SKM-1 (cell line): ENCODE data around the gene SLAIN2.

ENCODE experiments used
- DNase-seq: peaks from one replicate; lab custom pipeline; 2025; ENCODE audit not compliant: unreplicated experiment; lab: John Stamatoyannopoulos, UW

Gene SLAIN2

GRCh38 chr4:48368389-48368788 lies 27.1 kb downstream of the SLAIN2 start:
- DNase-seq = no peak

DNA sequence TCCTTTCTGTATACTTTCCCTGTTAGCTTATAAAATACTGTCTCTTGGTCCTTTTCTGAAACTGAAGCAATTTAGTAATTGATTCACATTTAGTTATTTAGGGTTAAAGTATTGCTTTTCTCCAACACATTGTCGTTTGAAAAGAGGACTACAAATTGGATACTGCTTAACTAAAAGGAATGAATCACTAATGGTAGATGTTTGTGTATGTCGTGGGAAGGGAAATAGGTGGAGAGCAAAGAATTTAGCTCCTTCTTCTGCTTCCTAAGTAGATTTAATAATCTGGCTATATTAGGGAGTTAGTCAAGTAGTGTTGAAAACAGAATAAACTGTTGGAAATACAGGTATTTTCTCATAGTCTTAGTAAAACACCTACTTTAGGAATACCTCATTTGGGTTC lies 27.9 kb downstream of the SLAIN2 start:
- no peak for DNase-seq

DNA sequence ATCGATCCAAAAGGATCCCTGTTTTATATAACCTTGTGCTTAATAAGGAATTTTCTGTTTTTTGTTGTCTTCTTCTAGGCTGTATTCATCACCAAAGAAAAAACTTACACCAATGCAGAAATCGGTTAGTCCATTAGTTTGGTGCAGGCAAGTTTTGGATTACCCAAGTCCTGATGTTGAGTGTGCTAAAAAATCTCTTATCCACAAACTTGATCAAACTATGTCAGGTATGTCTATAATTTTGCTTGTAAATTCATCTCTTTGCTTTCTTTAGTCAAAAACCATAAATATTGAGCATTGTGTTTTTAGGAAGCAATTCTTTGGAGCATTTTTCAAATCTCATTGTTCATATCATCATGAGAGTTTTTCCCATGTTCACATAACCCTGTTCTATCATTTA lies 28.4 kb downstream of the SLAIN2 start:
- no peak for DNase-seq

- DNase-seq = no peak
Observed at GRCh38 chr4:48370260-48371134, 29.2 kb downstream of the SLAIN2 start.

- no peak for DNase-seq
Observed at GRCh38 chr4:48372272-48372671, 30.9 kb downstream of the SLAIN2 start.

- DNase-seq = no peak
Observed at GRCh38 chr4:48375651-48376304, 34.4 kb downstream of the SLAIN2 start.

GRCh38 chr4:48379587-48380180 lies 38.4 kb downstream of the SLAIN2 start:
- DNase-seq = no peak

DNA sequence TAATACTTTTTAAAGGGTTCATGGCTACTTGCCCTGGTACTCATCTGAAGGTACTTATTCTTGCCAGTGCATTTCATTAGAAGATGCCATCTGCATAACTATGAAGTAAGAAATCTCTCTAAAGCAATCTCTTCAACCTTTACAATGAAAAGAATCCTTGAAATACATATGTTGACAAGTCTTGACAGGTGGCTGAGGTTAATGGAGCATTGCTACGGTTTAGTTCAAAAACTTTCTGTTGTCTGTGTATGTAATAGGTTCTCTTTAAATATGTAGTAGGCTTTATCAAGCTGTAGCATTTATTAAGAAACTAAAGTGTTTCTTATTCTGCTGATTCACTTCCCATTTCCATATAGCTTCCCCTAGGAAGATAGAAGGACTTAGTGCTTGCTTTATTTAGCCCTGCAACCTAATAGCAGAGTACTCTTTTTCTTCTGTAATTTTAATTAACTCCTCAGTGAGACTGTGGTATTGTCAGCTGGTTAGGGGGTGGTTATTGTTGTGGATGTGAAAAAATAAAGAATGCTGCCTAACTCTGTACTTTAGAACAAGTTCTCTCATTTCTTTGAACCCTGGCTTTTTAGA lies 39.3 kb downstream of the SLAIN2 start:
- DNase-seq = no peak

- no peak for DNase-seq
Observed at GRCh38 chr4:48388525-48389154, 47.3 kb downstream of the SLAIN2 start.

DNA sequence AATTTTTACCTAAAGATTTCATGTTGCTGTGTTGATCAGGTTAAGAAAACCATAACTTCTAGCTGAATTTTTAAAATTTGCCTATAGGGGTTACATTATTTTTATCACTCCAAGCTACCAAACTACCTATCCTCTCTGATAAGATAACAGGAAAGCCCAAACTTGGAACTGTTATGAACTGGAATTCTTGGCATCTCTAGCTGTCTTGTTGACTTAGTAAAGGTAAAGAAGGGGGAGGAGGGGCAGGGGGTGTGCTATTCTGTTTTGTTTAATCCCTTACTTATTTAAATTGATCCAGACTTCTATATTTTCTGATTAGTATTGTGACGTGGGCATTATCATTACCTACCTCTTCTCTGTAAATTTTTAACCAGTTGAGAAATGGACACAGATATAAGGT lies 54.7 kb downstream of the SLAIN2 start:
- DNase-seq = no peak

DNA sequence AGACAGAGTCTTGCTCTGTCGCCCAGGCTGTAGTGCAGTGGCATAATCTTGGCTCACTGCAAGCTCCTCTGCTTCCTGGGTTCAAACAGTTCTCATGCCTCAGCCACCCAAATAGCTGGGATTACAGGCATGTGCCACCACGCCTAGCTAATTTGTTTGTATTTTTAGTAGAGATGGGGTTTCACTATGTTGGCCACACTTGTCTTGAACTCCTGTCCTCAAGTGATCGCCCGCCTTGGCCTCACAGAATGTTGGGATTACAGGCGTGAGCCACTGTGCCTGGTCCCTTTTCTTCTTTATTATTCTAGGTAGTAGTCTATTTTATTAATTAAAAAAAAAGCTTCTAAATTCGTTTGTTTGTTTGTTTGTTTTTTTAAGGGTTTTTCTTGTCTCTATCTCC lies 59.1 kb downstream of the SLAIN2 start:
- DNase-seq = no peak

DNA sequence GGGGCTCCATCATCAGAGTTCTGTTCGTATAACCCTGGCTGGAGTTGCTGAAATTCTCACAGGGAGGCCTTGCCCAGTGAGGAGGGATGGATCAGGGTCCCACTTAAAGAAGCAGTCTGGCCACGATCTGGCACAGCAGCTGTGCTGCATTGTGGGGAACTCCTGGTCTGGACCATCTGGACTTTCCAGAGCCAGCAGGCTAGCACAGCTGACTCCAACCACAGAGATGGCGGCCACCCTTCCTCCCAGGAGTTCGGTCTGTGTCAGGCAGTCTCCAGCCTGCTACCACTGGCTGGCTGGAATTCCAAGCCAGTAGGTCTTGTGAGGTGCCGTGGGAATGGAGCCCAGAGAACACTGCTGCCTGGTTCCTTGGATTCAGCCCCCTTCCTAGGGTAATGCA lies 62.0 kb downstream of the SLAIN2 start:
- DNase-seq = no peak

DNA sequence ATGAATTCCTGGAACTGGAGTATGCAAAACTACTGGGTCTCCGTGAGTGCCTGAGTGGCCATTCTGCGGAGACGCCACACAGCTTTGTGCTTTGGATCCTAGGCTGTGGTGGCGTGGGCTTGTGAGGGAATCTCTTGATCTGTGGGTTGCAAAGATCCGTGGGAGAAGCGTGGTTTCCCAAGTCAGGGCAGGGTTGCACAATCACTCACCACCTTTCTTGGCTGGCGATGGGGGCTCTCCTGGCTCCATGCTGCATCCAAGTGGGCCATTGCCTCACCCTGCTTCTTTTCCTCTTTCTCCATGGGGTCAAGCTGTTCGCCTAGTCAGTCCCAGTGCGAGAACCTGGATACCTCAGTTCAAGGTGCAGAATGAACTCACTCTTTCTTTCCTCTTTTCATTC lies 62.5 kb downstream of the SLAIN2 start:
- DNase-seq = no peak

DNA sequence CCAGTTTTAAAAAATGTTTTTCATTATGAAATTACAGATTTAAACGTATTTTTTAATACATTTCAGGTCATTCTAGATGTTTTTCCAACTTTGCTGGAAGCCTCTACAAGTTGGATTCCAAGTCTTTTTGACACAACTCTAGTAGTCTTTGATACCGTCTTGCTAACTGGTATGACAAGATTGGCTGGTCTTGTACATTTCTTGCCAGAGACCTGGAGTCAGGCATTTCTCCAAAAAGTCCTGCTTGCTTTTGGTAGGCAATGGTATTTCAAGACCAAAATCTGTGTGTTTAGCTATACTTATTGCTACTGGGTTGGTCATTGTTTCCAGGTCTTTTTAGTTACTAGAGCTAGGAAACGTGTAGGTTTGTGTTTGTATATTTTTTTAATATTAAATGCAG lies 64.6 kb downstream of the SLAIN2 start:
- DNase-seq = no peak

- no peak for DNase-seq
Observed at GRCh38 chr4:48409203-48409602, 67.9 kb downstream of the SLAIN2 start.

DNA sequence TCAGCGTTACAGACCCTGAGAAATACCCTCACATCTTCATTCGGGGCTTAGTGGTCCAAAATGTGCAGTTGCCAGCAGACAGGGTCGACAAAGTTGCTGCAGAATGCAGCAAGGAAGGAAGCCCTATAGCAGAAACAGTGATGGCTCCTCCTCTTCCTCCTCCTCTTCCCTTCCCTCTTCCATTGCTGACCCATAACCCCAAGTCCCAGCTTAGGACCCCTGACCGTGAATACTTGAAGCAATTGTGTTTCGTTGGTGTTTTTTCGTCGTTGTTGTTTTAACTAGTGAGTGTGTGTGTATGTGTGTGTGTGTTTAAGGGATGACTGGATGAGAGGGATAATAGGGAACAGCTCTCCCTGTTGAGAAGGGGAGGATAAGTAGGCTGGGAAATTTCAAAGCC lies 69.5 kb downstream of the SLAIN2 start:
- DNase-seq = no peak

DNA sequence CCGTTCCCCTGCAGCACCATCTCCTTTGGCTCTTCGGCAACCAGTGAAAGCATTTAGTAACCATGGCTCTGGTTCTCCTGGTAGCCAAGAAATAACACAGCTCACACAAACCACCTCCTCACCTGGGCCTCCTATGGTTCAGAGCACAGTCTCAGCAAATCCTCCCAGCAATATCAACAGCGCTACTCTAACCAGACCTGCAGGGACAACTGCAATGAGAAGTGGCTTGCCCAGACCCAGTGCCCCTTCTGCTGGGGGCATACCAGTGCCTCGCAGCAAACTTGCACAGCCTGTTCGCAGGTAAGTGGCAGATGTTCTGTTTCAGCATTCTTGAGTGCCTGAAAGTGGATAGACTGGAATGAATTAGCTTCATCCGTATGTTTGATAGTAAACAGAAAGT lies 78.8 kb downstream of the SLAIN2 start:
- DNase-seq = no peak

GRCh38 chr4:48421101-48421500 lies 79.8 kb downstream of the SLAIN2 start:
- no peak for DNase-seq

GRCh38 chr4:48428926-48429325 lies 87.6 kb downstream of the SLAIN2 start:
- no peak for DNase-seq

DNA sequence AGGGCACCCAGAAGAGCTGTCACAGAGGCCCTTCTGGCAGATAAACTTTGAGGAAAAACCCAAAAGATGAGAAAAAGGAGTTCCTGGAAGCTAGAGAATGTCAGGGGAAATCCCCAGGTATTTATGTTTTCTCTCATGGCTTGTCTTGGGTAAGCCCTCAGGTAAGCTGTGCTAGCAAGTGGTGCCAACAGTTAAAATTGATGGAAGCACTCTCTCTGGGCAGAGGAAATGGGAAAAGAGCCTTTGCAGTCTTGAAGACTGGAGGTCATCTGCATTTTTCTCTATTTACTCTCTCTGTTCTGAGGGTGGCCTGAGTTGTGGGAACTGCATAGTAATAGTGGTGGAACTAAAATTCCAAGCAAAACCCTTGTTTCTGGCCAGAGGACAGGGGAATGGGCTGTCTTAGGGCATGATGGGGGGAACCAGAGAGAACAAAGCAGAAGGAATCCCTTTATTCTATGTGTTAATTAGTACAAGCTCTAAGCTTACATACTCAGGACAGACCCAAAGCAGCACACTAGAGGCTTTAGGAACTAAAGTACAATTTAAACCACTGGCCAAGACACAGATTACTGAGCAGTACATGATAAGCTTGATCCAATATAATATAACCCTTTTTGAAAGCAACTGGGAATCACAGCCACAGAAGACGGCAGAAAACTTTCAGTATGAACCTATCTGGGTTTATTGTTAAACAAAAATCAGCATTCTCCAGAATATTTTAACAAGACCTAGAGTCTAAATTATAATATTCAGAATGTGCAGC lies 88.6 kb downstream of the SLAIN2 start:
- DNase-seq = no peak

GRCh38 chr4:48431401-48431800 lies 90.1 kb downstream of the SLAIN2 start:
- DNase-seq = no peak
